ENCODE measurements around the gene EZR. TPM values are rescaled to one million over a fixed set of nuclear protein-coding genes. Genes with fewer than 3 reads are reported as not detected.

The EZR gene
- total and polyA plus RNA-seq, 10 of the 15 experiments (the other 5 are each of a cell fraction or from before 2014, with no cell fraction given), result 79.1 to 282 (median 161) TPM

DNA sequence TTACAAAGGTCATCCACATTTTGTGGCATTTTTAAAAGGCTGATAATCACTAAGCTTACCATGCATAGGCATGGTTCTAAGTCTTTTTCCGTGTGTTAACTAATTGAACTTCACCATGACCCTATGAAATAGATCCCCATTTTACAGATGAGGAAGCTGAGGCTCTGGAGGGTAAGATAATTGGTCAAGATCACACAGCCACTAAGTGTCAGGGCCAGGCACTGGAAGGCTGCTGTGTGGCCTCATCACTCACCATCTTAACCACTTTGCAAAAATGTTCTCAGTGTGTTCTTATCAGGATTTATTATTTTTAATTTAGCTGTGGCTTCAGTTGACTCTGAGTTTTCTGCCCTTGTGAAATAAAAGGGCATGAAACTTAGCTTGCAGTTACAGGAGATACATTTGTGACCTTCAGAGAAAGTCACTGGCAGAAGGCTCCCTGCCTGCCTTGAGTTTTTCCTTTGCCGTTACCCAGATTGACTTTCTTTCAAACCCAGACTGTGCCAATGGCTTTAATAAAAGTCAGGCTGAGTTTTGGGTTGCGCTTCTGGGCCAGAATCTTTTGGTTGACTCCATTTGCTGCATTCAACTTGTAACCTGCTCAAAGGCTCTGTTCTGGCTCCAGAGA lies 82.0 kb downstream of the EZR start:
- FAIRE-seq (no peak), DNase-seq (ENCODE audit: low read depth, low spot score) (no peak), ATAC-seq (no peak)
- Histone ChIP-seq H3K4me1 (ENCODE audit: control insufficient read depth, insufficient read depth, low read length) (no peaks in the 10 kb centered on the region), H2AFZ (ENCODE audit: control insufficient read depth, low read depth, low read length) (no peak overlapping the region), H3K79me2 (ENCODE audit: control insufficient read depth, insufficient read depth, low read length) (no peaks in the 10 kb centered on the region), H3K27me3 (replicated peaks in 1 of 2; ENCODE audit: control insufficient read depth in 2 of 2, insufficient read depth in 2 of 2, low read length in 1 of 2) (no peaks in the 10 kb centered on the region), H3K36me3 (ENCODE audit: control insufficient read depth in 2 of 2, insufficient read depth in 2 of 2, low read length in 1 of 2) (peaks cover 0 to 1% of the 10 kb centered on the region in 2 experiments; a peak in 1 of 4 replicates), H4K20me1 (ENCODE audit: control insufficient read depth, insufficient read depth) (no peaks in the 10 kb centered on the region), H3K4me2 (ENCODE audit: control insufficient read depth, insufficient read depth) (no peak overlapping the region), H3K4me3 (no peak overlapping the region), H3K9ac (ENCODE audit: control insufficient read depth, insufficient read depth, low read length) (no peak overlapping the region), H3K27ac (ENCODE audit: control insufficient read depth, insufficient read depth) (no peak overlapping the region), H3K9me3 (replicated peaks; ENCODE audit: control insufficient read depth, insufficient read depth, low read length) (peaks cover 4% of the 10 kb centered on the region; the same call in 2 of the 3 replicates)
- BruUV-seq (replicated peaks), result no TSS peak
- RAD21 ChIA-PET (ENCODE audit: unreplicated experiment), result no interaction called here
- SMC1A ChIA-PET (ENCODE audit: uncharacterized antibody, unreplicated experiment), result interaction anchor here (0.6 to 1.4 kb wide), 4 partner anchors 22 to 909 kb away, joined by 3 read pairs; no protein-coding TSS in a partner anchor
- 62% methylated on average over 3 of the region's 3 CpGs for WGBS (ENCODE audit: insufficient coverage, insufficient replicate concordance, low lambda C conversion rate, missing lambda C conversion rate)
- in situ Hi-C loops (cut with MboI) (no loop called here), intact Hi-C loops (cut with micrococcal nuclease; ENCODE audit: unreplicated experiment) (no loop called here)
- POLR2A ChIA-PET, result no interaction called here
- CTCF ChIA-PET, result interaction anchor here (0.6 to 1.7 kb wide), 5 partner anchors 18 to 236 kb away, joined by 3 to 7 read pairs (median 3); no protein-coding TSS in a partner anchor
- TF ChIP-seq DPF2 (IDR thresholded peaks at IDR 0.05) (no peak), CREB1 (IDR thresholded peaks at IDR 0.05; ENCODE audit: low read depth) (no peak), YY1 (IDR thresholded peaks at IDR 0.05; ENCODE audit: low read depth, low read length) (no peak), SMAD5 (IDR thresholded peaks at IDR 0.05; ENCODE audit: low read depth) (no peak), ZNF207 (IDR thresholded peaks at IDR 0.05; ENCODE audit: borderline replicate concordance) (no peak), ZNF384 (IDR thresholded peaks at IDR 0.05; ENCODE audit: borderline replicate concordance, low read depth, low read length) (no peak), CHD1 (IDR thresholded peaks at IDR 0.05; ENCODE audit: low read depth, low read length) (no peak)
- TF ChIP-seq, protein P1, sequence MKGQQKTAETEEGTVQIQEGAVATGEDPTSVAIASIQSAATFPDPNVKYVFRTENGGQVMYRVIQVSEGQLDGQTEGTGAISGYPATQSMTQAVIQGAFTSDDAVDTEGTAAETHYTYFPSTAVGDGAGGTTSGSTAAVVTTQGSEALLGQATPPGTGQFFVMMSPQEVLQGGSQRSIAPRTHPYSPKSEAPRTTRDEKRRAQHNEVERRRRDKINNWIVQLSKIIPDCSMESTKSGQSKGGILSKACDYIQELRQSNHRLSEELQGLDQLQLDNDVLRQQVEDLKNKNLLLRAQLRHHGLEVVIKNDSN (IDR thresholded peaks at IDR 0.05; ENCODE audit: borderline replicate concordance, extremely low read length, insufficient read depth, low read depth, low read length), result no peak
- TF ChIP-seq, protein P2, sequence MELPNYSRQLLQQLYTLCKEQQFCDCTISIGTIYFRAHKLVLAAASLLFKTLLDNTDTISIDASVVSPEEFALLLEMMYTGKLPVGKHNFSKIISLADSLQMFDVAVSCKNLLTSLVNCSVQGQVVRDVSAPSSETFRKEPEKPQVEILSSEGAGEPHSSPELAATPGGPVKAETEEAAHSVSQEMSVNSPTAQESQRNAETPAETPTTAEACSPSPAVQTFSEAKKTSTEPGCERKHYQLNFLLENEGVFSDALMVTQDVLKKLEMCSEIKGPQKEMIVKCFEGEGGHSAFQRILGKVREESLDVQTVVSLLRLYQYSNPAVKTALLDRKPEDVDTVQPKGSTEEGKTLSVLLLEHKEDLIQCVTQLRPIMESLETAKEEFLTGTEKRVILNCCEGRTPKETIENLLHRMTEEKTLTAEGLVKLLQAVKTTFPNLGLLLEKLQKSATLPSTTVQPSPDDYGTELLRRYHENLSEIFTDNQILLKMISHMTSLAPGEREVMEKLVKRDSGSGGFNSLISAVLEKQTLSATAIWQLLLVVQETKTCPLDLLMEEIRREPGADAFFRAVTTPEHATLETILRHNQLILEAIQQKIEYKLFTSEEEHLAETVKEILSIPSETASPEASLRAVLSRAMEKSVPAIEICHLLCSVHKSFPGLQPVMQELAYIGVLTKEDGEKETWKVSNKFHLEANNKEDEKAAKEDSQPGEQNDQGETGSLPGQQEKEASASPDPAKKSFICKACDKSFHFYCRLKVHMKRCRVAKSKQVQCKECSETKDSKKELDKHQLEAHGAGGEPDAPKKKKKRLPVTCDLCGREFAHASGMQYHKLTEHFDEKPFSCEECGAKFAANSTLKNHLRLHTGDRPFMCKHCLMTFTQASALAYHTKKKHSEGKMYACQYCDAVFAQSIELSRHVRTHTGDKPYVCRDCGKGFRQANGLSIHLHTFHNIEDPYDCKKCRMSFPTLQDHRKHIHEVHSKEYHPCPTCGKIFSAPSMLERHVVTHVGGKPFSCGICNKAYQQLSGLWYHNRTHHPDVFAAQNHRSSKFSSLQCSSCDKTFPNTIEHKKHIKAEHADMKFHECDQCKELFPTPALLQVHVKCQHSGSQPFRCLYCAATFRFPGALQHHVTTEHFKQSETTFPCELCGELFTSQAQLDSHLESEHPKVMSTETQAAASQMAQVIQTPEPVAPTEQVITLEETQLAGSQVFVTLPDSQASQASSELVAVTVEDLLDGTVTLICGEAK (IDR thresholded peaks at IDR 0.05; ENCODE audit: borderline replicate concordance), result no peak
- TF ChIP-seq, protein P3, sequence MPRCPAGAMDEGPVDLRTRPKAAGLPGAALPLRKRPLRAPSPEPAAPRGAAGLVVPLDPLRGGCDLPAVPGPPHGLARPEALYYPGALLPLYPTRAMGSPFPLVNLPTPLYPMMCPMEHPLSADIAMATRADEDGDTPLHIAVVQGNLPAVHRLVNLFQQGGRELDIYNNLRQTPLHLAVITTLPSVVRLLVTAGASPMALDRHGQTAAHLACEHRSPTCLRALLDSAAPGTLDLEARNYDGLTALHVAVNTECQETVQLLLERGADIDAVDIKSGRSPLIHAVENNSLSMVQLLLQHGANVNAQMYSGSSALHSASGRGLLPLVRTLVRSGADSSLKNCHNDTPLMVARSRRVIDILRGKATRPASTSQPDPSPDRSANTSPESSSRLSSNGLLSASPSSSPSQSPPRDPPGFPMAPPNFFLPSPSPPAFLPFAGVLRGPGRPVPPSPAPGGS (IDR thresholded peaks at IDR 0.05; ENCODE audit: borderline replicate concordance, insufficient read depth, low read depth, low read length, poor library complexity, severe bottlenecking), result no peak
- TF ChIP-seq, protein P4, sequence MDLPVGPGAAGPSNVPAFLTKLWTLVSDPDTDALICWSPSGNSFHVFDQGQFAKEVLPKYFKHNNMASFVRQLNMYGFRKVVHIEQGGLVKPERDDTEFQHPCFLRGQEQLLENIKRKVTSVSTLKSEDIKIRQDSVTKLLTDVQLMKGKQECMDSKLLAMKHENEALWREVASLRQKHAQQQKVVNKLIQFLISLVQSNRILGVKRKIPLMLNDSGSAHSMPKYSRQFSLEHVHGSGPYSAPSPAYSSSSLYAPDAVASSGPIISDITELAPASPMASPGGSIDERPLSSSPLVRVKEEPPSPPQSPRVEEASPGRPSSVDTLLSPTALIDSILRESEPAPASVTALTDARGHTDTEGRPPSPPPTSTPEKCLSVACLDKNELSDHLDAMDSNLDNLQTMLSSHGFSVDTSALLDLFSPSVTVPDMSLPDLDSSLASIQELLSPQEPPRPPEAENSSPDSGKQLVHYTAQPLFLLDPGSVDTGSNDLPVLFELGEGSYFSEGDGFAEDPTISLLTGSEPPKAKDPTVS (IDR thresholded peaks at IDR 0.05; ENCODE audit: low read depth, low read length), result no peak
